Neural cell (in vitro differentiated cells): ENCODE results near the gene PANX2. TPM values are rescaled to one million over a fixed set of nuclear protein-coding genes. Genes with fewer than 3 reads are reported as not detected.

ENCODE experiments used
- H2AFZ ChIP-seq: fragments of 200-600, 300-800 bp; sonication (generic), shearing (Covaris generic); 2 replicates; pipeline ENCODE4 v1.6.0; 2014; ENCODE audit warnings: low read depth, mild to moderate bottlenecking, antibody characterized with exemption, low read length, moderate library complexity
- H3F3A ChIP-seq: fragments of 200-600 bp; shearing (Covaris generic); 2 replicates; pipeline ENCODE4 v1.6.1; 2016; ENCODE audit warnings: mild to moderate bottlenecking, moderate library complexity, mixed read lengths, antibody characterized with exemption, low read length; ENCODE audit not compliant: insufficient read depth, poor library complexity, severe bottlenecking
- H3K27ac ChIP-seq: fragments of 200-600, 300-800 bp; sonication (generic), shearing (Covaris generic); 2 replicates; pipeline ENCODE4 v1.5.1; 2014; ENCODE audit warnings: mild to moderate bottlenecking, low read length, moderate library complexity
- H3K27me3 ChIP-seq: fragments of 300-800, 200-600 bp; sonication (generic), shearing (Covaris generic); 2 replicates; pipeline ENCODE4 v1.6.0; 2014; ENCODE audit warnings: mild to moderate bottlenecking, low read depth, low read length, moderate library complexity; ENCODE audit not compliant: insufficient read depth
- H3K36me3 ChIP-seq: fragments of 300-800, 200-600 bp; sonication (generic), shearing (Covaris generic); 2 replicates; pipeline ENCODE4 v1.5.1; 2014; ENCODE audit warnings: mild to moderate bottlenecking, antibody characterized with exemption, low read length, moderate library complexity; ENCODE audit not compliant: insufficient read depth
- H3K4me2 ChIP-seq: fragments of 300-800, 200-600 bp; sonication (generic), shearing (Covaris generic); 2 replicates; pipeline ENCODE4 v1.6.0; 2014; ENCODE audit warnings: mild to moderate bottlenecking, low read length
- H3K4me3 ChIP-seq: fragments of 300-800, 200-600 bp; sonication (generic), shearing (Covaris generic); 2 replicates; pipeline ENCODE4 v1.5.1; 2014; ENCODE audit warnings: mild to moderate bottlenecking, low read length, moderate library complexity
- H3K79me2 ChIP-seq: fragments of 200-600 bp; shearing (Covaris generic); replicated peaks from 2 replicates; pipeline ENCODE4 v1.6.0; 2014; ENCODE audit warnings: mild to moderate bottlenecking, low read length, moderate library complexity; ENCODE audit not compliant: insufficient read depth
- H3K9ac ChIP-seq: fragments of 300-800, 200-600 bp; sonication (generic), shearing (Covaris generic); 2 replicates; pipeline ENCODE4 v1.6.1; 2016; ENCODE audit warnings: mild to moderate bottlenecking, low read length, mixed read lengths
- H3K9me2 ChIP-seq: fragments of 200-600 bp; shearing (Covaris generic); 2 replicates; pipeline ENCODE4 v1.6.1; 2016; ENCODE audit warnings: mild to moderate bottlenecking, low read length, mixed read lengths; ENCODE audit not compliant: insufficient read depth
- H3K9me3 ChIP-seq: fragments of 200-600, 300-800 bp; sonication (generic), shearing (Covaris generic); 2 replicates; pipeline ENCODE4 v1.6.1; 2016; ENCODE audit warnings: mild to moderate bottlenecking, mixed run types, low read length, moderate library complexity, mixed read lengths
- H4K20me1 ChIP-seq: fragments of 200-600 bp; shearing (Covaris generic); 2 replicates; pipeline ENCODE4 v1.6.1; 2016; ENCODE audit warnings: mild to moderate bottlenecking, mixed run types; ENCODE audit not compliant: insufficient read depth
- EP300 ChIP-seq: fragments of 450-650 bp; conservative IDR thresholded peaks from 2 replicates; pipeline ENCODE4 v1.6.1; 2014; ENCODE audit warnings: antibody characterized with exemption, mild to moderate bottlenecking, moderate library complexity; ENCODE audit not compliant: poor library complexity, severe bottlenecking
- EZH2 ChIP-seq: fragments of 200-600, 300-800 bp; shearing (Covaris generic), sonication (generic); IDR thresholded peaks from 2 replicates; pipeline ENCODE4 v1.6.1; 2014; ENCODE audit warnings: antibody characterized with exemption, low read length, borderline replicate concordance, mild to moderate bottlenecking; ENCODE audit not compliant: insufficient read depth, poor library complexity, severe bottlenecking
- MXI1 ChIP-seq: fragments of 450-650 bp; conservative IDR thresholded peaks from 2 replicates; pipeline ENCODE4 v1.6.1; 2014; ENCODE audit warnings: antibody characterized with exemption, mild to moderate bottlenecking; ENCODE audit not compliant: poor library complexity, severe bottlenecking
- POLR2AphosphoS5 ChIP-seq: IDR thresholded peaks from 2 replicates; pipeline ENCODE4 v1.6.1; 2012
- RAD21 ChIP-seq: fragments of 450-650 bp; conservative IDR thresholded peaks from 2 replicates; pipeline ENCODE4 v1.6.1; 2014; ENCODE audit warnings: antibody characterized with exemption, mild to moderate bottlenecking, moderate library complexity
- REST ChIP-seq: IDR thresholded peaks from 2 replicates; pipeline ENCODE4 v1.6.1; 2012; ENCODE audit warnings: borderline replicate concordance
- SMC3 ChIP-seq: fragments of 450-650 bp; conservative IDR thresholded peaks from 2 replicates; pipeline ENCODE4 v1.6.1; 2014; ENCODE audit warnings: antibody characterized with exemption, mild to moderate bottlenecking, moderate library complexity; ENCODE audit not compliant: poor library complexity
- TAF1 ChIP-seq: IDR thresholded peaks from 2 replicates; pipeline ENCODE4 v1.6.1; 2012; ENCODE audit warnings: low read depth
- polyA plus RNA-seq: library from polyadenylated mRNA; depleted of rRNA; stranded (reverse); fragments of >200 nt; gene quantifications from 2 replicates; pipeline ENCODE4 v1.2.3, GENCODE V29; 2014
- TF ChIP-seq, protein P1 (sequence below): fragments of 450-650 bp; IDR thresholded peaks from 2 replicates; pipeline ENCODE4 v1.5.1; 2014; ENCODE audit warnings: antibody characterized with exemption, mild to moderate bottlenecking, moderate library complexity; ENCODE audit not compliant: poor library complexity, severe bottlenecking

Gene PANX2
- polyA plus RNA-seq, 1 donor from 2014 or later, result 3.4 TPM

- Histone ChIP-seq H3K27me3 (no peaks in the 10 kb centered on the region), H3K9me3 (no peaks in the 10 kb centered on the region), H3K36me3 (no peaks in the 10 kb centered on the region), H3F3A (no peaks in the 10 kb centered on the region), H3K9ac (no peak overlapping the region), H3K4me3 (no peak overlapping the region), H4K20me1 (no peaks in the 10 kb centered on the region), H2AFZ (no peak overlapping the region), H3K9me2 (no peaks in the 10 kb centered on the region), H3K79me2 (no peaks in the 10 kb centered on the region), H3K27ac (no peak overlapping the region), H3K4me2 (no peak overlapping the region)
- TF ChIP-seq MXI1 (no peak), TAF1 (no peak), REST (no peak), POLR2AphosphoS5 (no peak), EP300 (no peak), SMC3 (no peak), EZH2 (no peak), RAD21 (no peak)
- TF ChIP-seq, protein P1, sequence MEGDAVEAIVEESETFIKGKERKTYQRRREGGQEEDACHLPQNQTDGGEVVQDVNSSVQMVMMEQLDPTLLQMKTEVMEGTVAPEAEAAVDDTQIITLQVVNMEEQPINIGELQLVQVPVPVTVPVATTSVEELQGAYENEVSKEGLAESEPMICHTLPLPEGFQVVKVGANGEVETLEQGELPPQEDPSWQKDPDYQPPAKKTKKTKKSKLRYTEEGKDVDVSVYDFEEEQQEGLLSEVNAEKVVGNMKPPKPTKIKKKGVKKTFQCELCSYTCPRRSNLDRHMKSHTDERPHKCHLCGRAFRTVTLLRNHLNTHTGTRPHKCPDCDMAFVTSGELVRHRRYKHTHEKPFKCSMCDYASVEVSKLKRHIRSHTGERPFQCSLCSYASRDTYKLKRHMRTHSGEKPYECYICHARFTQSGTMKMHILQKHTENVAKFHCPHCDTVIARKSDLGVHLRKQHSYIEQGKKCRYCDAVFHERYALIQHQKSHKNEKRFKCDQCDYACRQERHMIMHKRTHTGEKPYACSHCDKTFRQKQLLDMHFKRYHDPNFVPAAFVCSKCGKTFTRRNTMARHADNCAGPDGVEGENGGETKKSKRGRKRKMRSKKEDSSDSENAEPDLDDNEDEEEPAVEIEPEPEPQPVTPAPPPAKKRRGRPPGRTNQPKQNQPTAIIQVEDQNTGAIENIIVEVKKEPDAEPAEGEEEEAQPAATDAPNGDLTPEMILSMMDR, result no peak
Observed at GRCh38 chr22:50221410-50222300, 51.1 kb downstream of the PANX2 start.

DNA sequence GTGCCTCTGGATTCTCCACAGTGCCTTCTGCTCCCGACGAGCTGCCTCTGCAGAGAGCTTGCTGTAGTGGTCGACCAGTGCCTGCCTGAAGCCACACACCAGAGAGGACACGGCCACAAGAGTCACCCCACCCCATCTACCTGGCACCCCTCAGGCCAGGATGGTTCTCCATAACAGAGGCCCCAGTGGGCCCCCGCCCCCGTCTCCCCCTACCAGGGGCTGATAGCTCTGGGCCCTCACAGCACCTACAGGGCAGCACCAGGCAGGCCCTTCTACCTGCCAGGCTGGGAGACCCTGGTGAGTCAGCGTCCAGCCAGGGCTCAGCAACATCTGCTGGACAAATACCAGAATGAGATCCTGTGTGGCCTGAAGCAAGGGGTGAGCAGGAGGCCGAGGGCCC is 52.0 kb downstream of the PANX2 start:
- no peaks in the 10 kb centered on the region for H3K27me3 ChIP-seq
- no peaks in the 10 kb centered on the region for H4K20me1 ChIP-seq
- H3K36me3 ChIP-seq, result no peaks in the 10 kb centered on the region
- H3K9me2 ChIP-seq, result no peaks in the 10 kb centered on the region
- no peaks in the 10 kb centered on the region for H3F3A ChIP-seq
- no peak overlapping the region for H3K4me2 ChIP-seq
- H3K9me3 ChIP-seq, result no peaks in the 10 kb centered on the region
- H2AFZ ChIP-seq, result no peak overlapping the region
- no peak overlapping the region for H3K9ac ChIP-seq
- no peaks in the 10 kb centered on the region for H3K79me2 ChIP-seq
- H3K27ac ChIP-seq, result no peak overlapping the region
- H3K4me3 ChIP-seq, result no peak overlapping the region
- TF ChIP-seq, protein P1, result no peak
- TF ChIP-seq SMC3, result no peak
- no peak for TF ChIP-seq EZH2
- TF ChIP-seq TAF1, result no peak
